ENCODE data around the gene FHOD3. TPM values are rescaled to one million over a fixed set of nuclear protein-coding genes. Genes with fewer than 3 reads are reported as not detected.

FHOD3 gene
- total and polyA plus RNA-seq, 2 of the 13 experiments (the other 11 are each of a cell fraction or from before 2014, with no cell fraction given), result 0.07 TPM; not detected in 1

- H3K36me3 ChIP-seq (replicated peaks in 1 of 2; ENCODE audit: control insufficient read depth in 1 of 2, insufficient read depth in 2 of 2, low read length in 2 of 2), result no peaks in the 10 kb centered on the region
- FAIRE-seq (no peak), ATAC-seq (peak; percentile 51; the same call in 2 of the 3 replicates), DNase-seq (ENCODE audit: low spot score) (no peak)
- WGBS (ENCODE audit: low lambda C conversion rate), result 28% methylated on average over 4 of the region's 5 CpGs
- H3K79me2 ChIP-seq (ENCODE audit: insufficient read depth, low read length), result no peaks in the 10 kb centered on the region
- CTCF ChIA-PET (ENCODE audit: low intra/inter-chr PET ratio, low total read pairs), result no interaction called here
- H4K20me1 ChIP-seq (ENCODE audit: insufficient read depth, low read length), result no peaks in the 10 kb centered on the region
- no peak overlapping the region for H3K27ac ChIP-seq (ENCODE audit: extremely low read length, insufficient read depth, low read length)
- no peak overlapping the region for H3K4me3 ChIP-seq (replicated peaks in 1 of 3; ENCODE audit: insufficient read depth in 1 of 3, low read depth in 2 of 3, low read length in 3 of 3)
- in situ Hi-C loops (cut with HindIII; ENCODE audit: extremely low pct_ligation_motif_present, low pct_unique_long_range_greater_than_20kb) (no loop called here), intact Hi-C loops (cut with micrococcal nuclease; ENCODE audit: unreplicated experiment) (no loop called here)
- no peak overlapping the region for H3K9ac ChIP-seq (ENCODE audit: insufficient read depth, low read depth, low read length)
- H3K4me1 ChIP-seq (ENCODE audit: insufficient read depth, low read length), result no peaks in the 10 kb centered on the region
- POLR2A ChIA-PET, result no interaction called here
- H3K9me3 ChIP-seq (ENCODE audit: low read length), result no peaks in the 10 kb centered on the region
- H3K27me3 ChIP-seq (ENCODE audit: control insufficient read depth in 1 of 2, insufficient read depth in 2 of 2, low read length in 2 of 2), result peaks cover 2 to 5% of the 10 kb centered on the region in 2 experiments; a peak in 2 of 5 replicates
- no peak overlapping the region for H3K4me2 ChIP-seq (ENCODE audit: low read depth, low read length)
- no TSS peak for BruUV-seq (replicated peaks)
- TF ChIP-seq CTCF (CRISPR knock-in tag; IDR thresholded peaks at IDR 0.05), result peak; percentile 50
- peak; percentile 39; the same call in 1 of the 2 replicates for TF ChIP-seq STAG1 (CRISPR knock-in tag; IDR thresholded peaks at IDR 0.05)
- no peak for TF ChIP-seq ZNF670 (CRISPR knock-in tag; IDR thresholded peaks at IDR 0.05; ENCODE audit: borderline replicate concordance)
- no peak overlapping the region for H2AFZ ChIP-seq (ENCODE audit: low read length)
Measured at GRCh38 chr18:36661999-36662398, 364.5 kb downstream of the FHOD3 start.

GRCh38 chr18:36663312-36663711 is 365.8 kb downstream of the FHOD3 start:
- CTCF ChIA-PET (ENCODE audit: low intra/inter-chr PET ratio, low total read pairs), result no interaction called here
- Histone ChIP-seq H3K4me3 (replicated peaks in 1 of 3; ENCODE audit: insufficient read depth in 1 of 3, low read depth in 2 of 3, low read length in 3 of 3) (no peak overlapping the region), H3K4me1 (ENCODE audit: insufficient read depth, low read length) (no peaks in the 10 kb centered on the region), H3K27ac (ENCODE audit: extremely low read length, insufficient read depth, low read length) (no peak overlapping the region), H2AFZ (ENCODE audit: low read length) (no peak overlapping the region), H3K79me2 (ENCODE audit: insufficient read depth, low read length) (no peaks in the 10 kb centered on the region), H3K36me3 (replicated peaks in 1 of 2; ENCODE audit: control insufficient read depth in 1 of 2, insufficient read depth in 2 of 2, low read length in 2 of 2) (no peaks in the 10 kb centered on the region), H3K9me3 (ENCODE audit: low read length) (no peaks in the 10 kb centered on the region), H4K20me1 (ENCODE audit: insufficient read depth, low read length) (no peaks in the 10 kb centered on the region), H3K9ac (ENCODE audit: insufficient read depth, low read depth, low read length) (no peak overlapping the region), H3K4me2 (ENCODE audit: low read depth, low read length) (no peak overlapping the region), H3K27me3 (ENCODE audit: control insufficient read depth in 1 of 2, insufficient read depth in 2 of 2, low read length in 2 of 2) (peaks cover 2 to 5% of the 10 kb centered on the region in 2 experiments; a peak in 2 of 5 replicates)
- 22% methylated on average over 2 of the region's 2 CpGs for WGBS (ENCODE audit: low lambda C conversion rate)
- FAIRE-seq (no peak), DNase-seq (ENCODE audit: low spot score) (no peak), ATAC-seq (no peak)
- BruUV-seq (replicated peaks), result no TSS peak
- in situ Hi-C loops (cut with HindIII; ENCODE audit: extremely low pct_ligation_motif_present, low pct_unique_long_range_greater_than_20kb), result no loop called here
- POLR2A ChIA-PET, result no interaction called here
- no peak for TF ChIP-seq KLF6 (CRISPR knock-in tag; IDR thresholded peaks at IDR 0.05)
- no peak for TF ChIP-seq ZNF317 (CRISPR knock-in tag; IDR thresholded peaks at IDR 0.05)
- no peak for TF ChIP-seq FOXJ3 (CRISPR knock-in tag; IDR thresholded peaks at IDR 0.05; ENCODE audit: borderline replicate concordance)
- TF ChIP-seq ATF7 (IDR thresholded peaks at IDR 0.05), result peak; percentile 67; the same call in 1 of the 2 replicates
- no peak for TF ChIP-seq ATF7 (CRISPR knock-in tag; IDR thresholded peaks at IDR 0.05)
- peak; percentile 62; the same call in 1 of the 2 replicates for TF ChIP-seq CEBPB (IDR thresholded peaks at IDR 0.05; ENCODE audit: borderline replicate concordance, low read depth, low read length)
- intact Hi-C loops (cut with micrococcal nuclease; ENCODE audit: unreplicated experiment), result no loop called here

Data from HepG2 (cell line).